HCT116 (cell line): ENCODE results near the gene AMELX. TPM values are rescaled to one million over a fixed set of nuclear protein-coding genes. Genes with fewer than 3 reads are reported as not detected.

Experiments
- ATAC-seq: fragments of 200-7000 bp; cut with Tn5 transposase; 2 replicates; pipeline ENCODE4 v1.9.1; 2020; ENCODE audit warnings: mild to moderate bottlenecking, moderate library complexity
- BruUV-seq: library from RNA; stranded (reverse); fragments of 400-500 nt; replicated peaks from 2 replicates; lab custom pipeline; 2021; lab: Mats Ljungman, UMichigan
- CTCF ChIA-PET: fragments of 300-600 bp; sonication (Branson Sonifier 250); formaldehyde crosslinking; loops from one replicate; lab custom pipeline; 2021; ENCODE audit warnings: antibody characterized with exemption; lab: Charles Lee
- POLR2A ChIA-PET: fragments of 300-600, 350-600 bp; sonication (Branson Sonifier 250); formaldehyde crosslinking; loops from one replicate; lab custom pipeline; 2021; ENCODE audit warnings: antibody characterized with exemption; lab: Charles Lee
- RAD21 ChIA-PET, 2 experiments: fragments of 300-600 bp; sonication (Branson Sonifier 250); formaldehyde crosslinking; loops; one replicate each; lab custom pipeline; 2023; ENCODE audit warnings: low total read pairs in 2 of 2; ENCODE audit not compliant: uncharacterized antibody in 2 of 2, unreplicated experiment in 2 of 2, low non-redundant PET in 1 of 2; lab: Charles Lee
- DNase-seq: peaks from one replicate; pipeline ENCODE4 v3.0.0-alpha.2; 2010; ENCODE audit warnings: low read depth, low spot score
- H2AFZ ChIP-seq: fragments of 200-600 bp; shearing (Covaris generic), sonication (generic); 2 replicates; pipeline ENCODE4 v1.6.1; 2017; ENCODE audit warnings: low read depth, mixed run types, mixed read lengths, antibody characterized with exemption, low read length; ENCODE audit not compliant: poor library complexity, severe bottlenecking
- H3K27ac ChIP-seq: 2 replicates; pipeline ENCODE4 v1.5.1; 2012; ENCODE audit warnings: low read depth, low read length
- H3K27me3 ChIP-seq: fragments of 200-600 bp; sonication (generic); 2 replicates; pipeline ENCODE4 v1.6.1; 2016; ENCODE audit warnings: mixed run types, low read length, mixed read lengths; ENCODE audit not compliant: insufficient read depth
- H3K36me3 ChIP-seq, 2 experiments: fragments of 200-500 bp in 1 of 2; fragments of 200-600 bp in 1 of 2; sonication (Bioruptor generic) in 1 of 2; sonication (generic) in 1 of 2; 2 replicates each; pipeline versions ENCODE4 v1.5.1 to v1.6.1; 2014 to 2016; ENCODE audit warnings: low read length in 2 of 2, inconsistent platforms in 1 of 2, mixed read lengths in 1 of 2, mixed run types in 1 of 2; ENCODE audit not compliant: insufficient read depth in 2 of 2, control insufficient read depth in 1 of 2
- H3K4me1 ChIP-seq, 2 experiments: fragments of 200-600 bp in 1 of 2; sonication (generic) in 1 of 2; 2 replicates each; pipeline versions ENCODE4 v1.5.1 to v1.6.1; 2012 to 2017; ENCODE audit warnings: low read length in 2 of 2, inconsistent platforms in 1 of 2, mild to moderate bottlenecking in 1 of 2, mixed read lengths in 1 of 2, mixed run types in 1 of 2, moderate library complexity in 1 of 2; ENCODE audit not compliant: insufficient read depth in 2 of 2, control insufficient read depth in 1 of 2
- H3K4me2 ChIP-seq: fragments of 200-600 bp; sonication (generic); 2 replicates; pipeline ENCODE4 v1.6.1; 2017; ENCODE audit warnings: mixed run types, low read length, mixed read lengths
- H3K4me3 ChIP-seq, 2 experiments: fragments of 200-600 bp in 1 of 2; sonication (generic) in 1 of 2; replicated peaks in 1 of 2; 2 replicates each; pipeline ENCODE4 v1.5.1; 2011 to 2016; ENCODE audit warnings: low read length in 2 of 2, control low read depth in 1 of 2, low read depth in 1 of 2, mild to moderate bottlenecking in 1 of 2, mixed read lengths in 1 of 2, mixed run types in 1 of 2
- H3K79me2 ChIP-seq: fragments of 200-600 bp; sonication (generic); 2 replicates; pipeline ENCODE4 v1.6.1; 2017; ENCODE audit warnings: mild to moderate bottlenecking, mixed run types, low read length, moderate library complexity, mixed read lengths; ENCODE audit not compliant: insufficient read depth
- H3K9ac ChIP-seq: fragments of 200-600 bp; sonication (generic); 2 replicates; pipeline ENCODE4 v1.6.1; 2016; ENCODE audit warnings: low read length, mixed read lengths
- H3K9me2 ChIP-seq: fragments of 200-600 bp; sonication (generic), shearing (Covaris generic); 2 replicates; pipeline ENCODE4 v1.6.1; 2017; ENCODE audit warnings: mixed run types, mild to moderate bottlenecking, moderate library complexity; ENCODE audit not compliant: insufficient read depth
- H3K9me3 ChIP-seq, 2 experiments: fragments of 200-500 bp in 1 of 2; fragments of 200-600 bp in 1 of 2; sonication (Bioruptor generic) in 1 of 2; sonication (generic) in 1 of 2; 2 replicates each; pipeline ENCODE4 v1.6.1; 2014 to 2017; ENCODE audit warnings: low read length in 2 of 2, mixed read lengths in 2 of 2, inconsistent platforms in 1 of 2, low read depth in 1 of 2, mild to moderate bottlenecking in 1 of 2, mixed run types in 1 of 2, moderate library complexity in 1 of 2; ENCODE audit not compliant: control insufficient read depth in 1 of 2, insufficient read depth in 1 of 2
- H4K20me1 ChIP-seq: fragments of 200-600 bp; sonication (generic), shearing (Covaris generic); 2 replicates; pipeline ENCODE4 v1.6.1; 2017; ENCODE audit warnings: mixed run types, mild to moderate bottlenecking, moderate library complexity; ENCODE audit not compliant: insufficient read depth
- ATF3 ChIP-seq: IDR thresholded peaks from 2 replicates; pipeline ENCODE4 v1.6.1; 2012
- CEBPB ChIP-seq: IDR thresholded peaks from 2 replicates; pipeline ENCODE4 v1.6.1; 2012; ENCODE audit warnings: low read depth
- CTCF ChIP-seq, 3 experiments: fragments of 200-600 bp in 1 of 3; sonication (generic) in 1 of 3; IDR thresholded peaks in 2 of 3; conservative IDR thresholded peaks in 1 of 3; 2 replicates each; pipeline ENCODE4 v1.5.1; 2012 to 2017; ENCODE audit warnings: low read depth in 2 of 3, low read length in 2 of 3, antibody characterized with exemption in 1 of 3, borderline replicate concordance in 1 of 3, control low read depth in 1 of 3, mild to moderate bottlenecking in 1 of 3, mixed read lengths in 1 of 3, mixed run types in 1 of 3, moderate library complexity in 1 of 3; ENCODE audit not compliant: insufficient read depth in 1 of 3
- EGR1 ChIP-seq: IDR thresholded peaks from 2 replicates; pipeline ENCODE4 v1.6.1; 2012; ENCODE audit warnings: low read depth
- ELF1 ChIP-seq: IDR thresholded peaks from 2 replicates; pipeline ENCODE4 v1.6.1; 2012; ENCODE audit warnings: low read depth, borderline replicate concordance
- FOSL1 ChIP-seq: IDR thresholded peaks from 2 replicates; pipeline ENCODE4 v1.6.1; 2012; ENCODE audit warnings: low read depth
- JUND ChIP-seq: IDR thresholded peaks from 2 replicates; pipeline ENCODE4 v1.6.1; 2012
- MAX ChIP-seq: IDR thresholded peaks from 2 replicates; pipeline ENCODE4 v1.6.1; 2012
- RAD21 ChIP-seq: IDR thresholded peaks from 2 replicates; pipeline ENCODE4 v1.6.1; 2012; ENCODE audit warnings: low read depth, mild to moderate bottlenecking
- SP1 ChIP-seq: IDR thresholded peaks from 2 replicates; pipeline ENCODE4 v1.6.1; 2012; ENCODE audit warnings: low read depth
- TCF7L2 ChIP-seq: IDR thresholded peaks from 2 replicates; pipeline ENCODE4 v1.7.0; 2011; ENCODE audit warnings: borderline replicate concordance, inconsistent platforms; ENCODE audit not compliant: insufficient read depth, insufficient read length; ENCODE audit errors: extremely low read depth
- YY1 ChIP-seq: IDR thresholded peaks from 2 replicates; pipeline ENCODE4 v1.6.1; 2011; ENCODE audit warnings: low read length, low read depth, moderate library complexity, mild to moderate bottlenecking; ENCODE audit not compliant: insufficient replicate concordance; ENCODE audit errors: extremely low read depth
- ZBTB33 ChIP-seq: IDR thresholded peaks from 2 replicates; pipeline ENCODE4 v1.6.1; 2011; ENCODE audit warnings: mild to moderate bottlenecking, low read length, moderate library complexity; ENCODE audit not compliant: insufficient replicate concordance; ENCODE audit errors: extremely low read depth
- ZFX ChIP-seq: fragments of 450-650 bp; IDR thresholded peaks from 2 replicates; pipeline ENCODE4 v1.6.1; 2017
- ZNF274 ChIP-seq: fragments of 200-500 bp; sonication (Bioruptor generic); IDR thresholded peaks from 2 replicates; pipeline ENCODE4 v1.6.1; 2014; ENCODE audit warnings: mild to moderate bottlenecking, low read depth, low read length, inconsistent platforms
- intact Hi-C: fragments of 100-400 bp; cut with micrococcal nuclease; formaldehyde crosslinking; loops from 2 replicates; pipeline ENCODE4 v1.10.0; 2022
- total RNA-seq: library from RNA; stranded (reverse); gene quantifications from one replicate; pipeline ENCODE4 v1.2.1, GENCODE V29; 2021; ENCODE audit not compliant: unreplicated experiment

Gene AMELX
- total RNA-seq, 1 experiment from 2014 or later = not detected

- POLR2A ChIA-PET = no interaction called here
- Histone ChIP-seq H3K27me3 (no peaks in the 10 kb centered on the region), H3K9ac (no peak overlapping the region), H3K4me2 (no peak overlapping the region), H4K20me1 (no peaks in the 10 kb centered on the region), H3K9me3 (no peaks in the 10 kb centered on the region), H3K9me2 (no peaks in the 10 kb centered on the region), H2AFZ (no peak overlapping the region), H3K4me1 (no peaks in the 10 kb centered on the region), H3K36me3 (no peaks in the 10 kb centered on the region), H3K4me3 (no peak overlapping the region), H3K27ac (no peak overlapping the region), H3K79me2 (no peaks in the 10 kb centered on the region)
- ATAC-seq (no peak), DNase-seq (no peak)
- BruUV-seq = no TSS peak
- RAD21 ChIA-PET = no interaction called here
- no peak for TF ChIP-seq RAD21
- TF ChIP-seq ZFX = no peak
- TF ChIP-seq CTCF (IDR thresholded peaks at IDR 0.05 in 2 of 3, conservative IDR thresholded peaks at IDR 0.05 in 1 of 3; ENCODE audit: borderline replicate concordance in 1 of 3, insufficient read depth in 1 of 3, low read depth in 2 of 3, low read length in 2 of 3) = no peak
- no peak for TF ChIP-seq CEBPB
- no peak for TF ChIP-seq TCF7L2
- TF ChIP-seq JUND = no peak
- TF ChIP-seq SP1 = no peak
- no peak for TF ChIP-seq YY1
- TF ChIP-seq ATF3 = no peak
- no peak for TF ChIP-seq MAX
- TF ChIP-seq ZBTB33 = no peak
- no peak for TF ChIP-seq ELF1
- no peak for TF ChIP-seq EGR1
- TF ChIP-seq ZNF274 = no peak
- no peak for TF ChIP-seq FOSL1
- intact Hi-C loops = no loop called here
- CTCF ChIA-PET = no interaction called here
Observed at GRCh38 chrX:11311706-11312105, 18.5 kb downstream of the AMELX start.
